Loucy (cell line): ENCODE data around the gene RAB38.

Source experiments
- CTCF ChIP-seq: fragments of 200-600 bp; sonication (generic); conservative IDR thresholded peaks from 2 replicates; pipeline ENCODE4 v1.5.1; 2014; ENCODE audit warnings: mild to moderate bottlenecking, antibody characterized with exemption, low read length
- EZH2phosphoT487 ChIP-seq: fragments of 200-600 bp; IDR thresholded peaks from 2 replicates; pipeline ENCODE4 v1.6.1; 2018; ENCODE audit warnings: antibody characterized with exemption, mild to moderate bottlenecking, moderate library complexity, borderline replicate concordance

GRCh38 chr11:88158081-88158480 lies 17.2 kb downstream of the RAB38 start:
- no peak for TF ChIP-seq CTCF
- no peak for TF ChIP-seq EZH2phosphoT487
